Ureter (tissue), 1 donor: ENCODE measurements around the gene FCHO1. TPM values are rescaled to one million over a fixed set of nuclear protein-coding genes. Genes with fewer than 3 reads are reported as not detected.
"Not testable (repeated sequence)": the region's sequence is repeated elsewhere in the genome, so short reads cannot be mapped to it uniquely, and the experiment has no call there.

Source experiments
- DNase-seq: peaks from one replicate; pipeline ENCODE4 v3.0.0-alpha.2; 2020; ENCODE audit warnings: low spot score
- total RNA-seq: library from RNA; stranded (reverse); gene quantifications from one replicate; pipeline ENCODE4 v1.2.4, GENCODE V29; 2023
- donor health status: DM: yes; HTN: yes; CAD: no.

The FCHO1 gene
- total RNA-seq, 1 donor from 2014 or later: 4.8 TPM

DNA sequence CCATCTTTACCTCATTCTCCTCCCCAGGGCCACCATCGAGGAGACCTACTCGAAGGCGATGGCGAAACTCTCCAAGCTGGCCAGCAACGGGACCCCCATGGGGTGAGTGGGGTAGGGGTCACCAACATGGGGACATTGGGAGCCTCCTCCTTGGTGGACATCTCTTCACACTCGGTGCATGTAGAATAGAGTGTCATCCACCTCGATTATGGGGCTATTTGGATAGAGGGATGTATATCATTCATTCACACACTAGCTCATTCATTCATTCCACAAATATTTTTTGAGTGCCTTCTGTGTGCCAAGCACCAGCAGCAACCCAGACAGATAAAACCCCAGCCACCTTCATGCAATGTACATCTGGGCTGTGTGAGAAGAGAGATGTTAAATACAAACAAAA, 13.1 kb downstream of the FCHO1 start:
- DNase-seq: no peak

DNA sequence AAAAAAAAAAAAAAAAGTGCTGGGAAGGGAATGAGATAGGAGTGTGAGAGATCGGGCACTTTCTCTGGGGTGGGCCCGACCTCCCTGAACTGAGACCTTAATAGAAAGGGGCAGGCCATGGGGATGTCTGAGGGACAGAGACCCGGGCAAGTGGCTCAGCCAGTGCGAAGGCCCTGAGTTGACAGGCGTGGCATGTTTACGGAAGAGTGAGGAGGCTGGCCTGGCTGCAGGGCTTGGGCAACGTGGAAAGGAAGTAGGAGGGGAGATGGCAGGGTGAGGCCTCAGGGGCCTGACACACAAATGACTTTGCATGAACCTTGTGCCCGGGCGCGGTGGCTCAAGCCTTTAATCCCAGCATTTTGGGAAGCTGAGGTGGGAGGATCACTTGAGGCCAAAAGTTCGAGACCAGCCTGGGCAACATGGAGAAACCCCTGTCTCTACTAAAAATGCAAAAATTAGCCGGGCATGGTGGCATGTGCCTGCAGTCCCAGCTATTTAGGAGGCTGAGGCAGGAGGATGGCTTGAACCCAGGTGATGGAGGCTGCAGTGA, 13.9 kb downstream of the FCHO1 start:
- DNase-seq: peak; percentile 74

DNA sequence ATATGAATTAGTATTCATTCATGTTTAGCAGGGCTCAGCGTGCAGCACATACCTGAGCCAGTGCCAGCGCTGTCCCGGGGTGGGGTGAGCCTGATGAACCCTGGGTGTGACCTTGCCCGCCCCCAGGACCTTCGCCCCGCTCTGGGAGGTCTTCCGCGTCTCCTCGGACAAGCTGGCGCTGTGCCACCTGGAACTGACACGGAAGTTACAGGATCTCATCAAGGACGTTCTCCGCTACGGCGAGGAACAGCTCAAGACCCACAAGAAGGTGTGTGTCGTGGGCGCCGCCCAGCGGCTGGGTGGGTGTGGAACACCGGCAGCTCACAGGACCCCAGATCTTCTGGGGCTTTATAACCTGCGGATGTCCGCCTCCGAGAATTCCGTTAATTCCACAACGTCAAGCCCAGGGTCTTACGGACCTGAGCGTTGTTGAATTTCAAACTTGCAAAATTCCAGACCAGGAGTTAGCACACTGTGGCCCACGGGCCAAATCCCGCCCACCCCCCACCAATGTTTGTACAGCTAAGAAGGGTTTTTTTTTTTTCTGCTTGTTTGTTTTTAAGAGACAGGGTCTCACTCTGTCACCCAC, 15.4 kb downstream of the FCHO1 start:
- peak; percentile 84 for DNase-seq

DNA sequence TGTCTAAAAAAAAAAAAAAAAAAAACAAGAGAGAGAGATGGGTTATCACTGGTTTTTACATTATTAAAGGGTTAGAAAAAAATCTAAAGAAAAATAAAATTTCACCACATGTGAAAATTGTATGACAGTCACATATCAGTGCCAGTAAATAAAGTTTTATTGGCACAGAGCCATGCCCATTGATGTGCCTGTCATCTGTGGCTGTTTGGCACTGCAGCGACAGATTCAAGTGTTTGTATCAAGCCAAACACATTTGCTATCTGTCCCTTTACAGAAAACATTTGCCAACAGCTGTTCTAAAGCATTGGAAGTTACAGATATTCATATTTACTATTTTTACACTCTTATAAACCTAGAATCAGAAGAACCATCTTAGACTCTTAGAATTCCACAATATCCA, 16.3 kb downstream of the FCHO1 start:
- DNase-seq: no peak

DNA sequence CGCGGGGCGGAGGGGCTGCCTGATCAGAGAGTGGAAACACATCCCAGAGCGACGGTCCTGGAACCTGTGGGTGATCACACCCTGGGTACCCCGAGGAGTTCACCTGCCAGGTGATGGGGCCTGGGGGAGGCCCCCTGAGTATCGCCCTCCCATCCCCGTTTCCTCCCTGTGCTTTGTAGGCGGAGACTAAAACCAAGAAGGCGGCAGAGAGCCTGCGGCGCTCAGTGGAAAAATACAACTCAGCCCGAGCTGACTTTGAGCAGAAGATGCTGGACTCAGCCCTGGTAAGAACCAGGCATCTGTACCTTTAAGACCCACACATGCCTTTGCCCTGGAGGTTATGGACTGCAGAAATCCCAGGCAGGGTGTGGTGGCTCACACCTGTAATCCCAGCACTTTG, 19.3 kb downstream of the FCHO1 start:
- no peak for DNase-seq

DNA sequence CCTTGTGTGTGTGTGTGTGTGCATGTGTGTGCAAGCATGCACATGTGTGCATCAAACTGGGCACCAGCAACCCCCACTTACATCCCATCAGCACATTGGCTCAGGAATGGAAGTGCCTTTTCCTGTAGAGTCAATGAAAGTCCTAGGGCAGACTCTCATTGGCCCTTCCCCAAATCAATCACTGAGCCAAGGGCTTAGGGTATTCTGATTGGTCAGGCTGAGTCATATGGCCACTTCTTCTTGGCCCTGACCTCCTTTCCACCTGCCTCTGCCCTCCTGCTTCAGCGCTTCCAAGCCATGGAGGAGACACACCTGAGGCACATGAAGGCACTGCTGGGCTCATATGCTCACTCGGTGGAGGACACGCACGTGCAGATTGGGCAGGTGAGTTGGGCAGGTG, 20.9 kb downstream of the FCHO1 start:
- DNase-seq: no peak

DNA sequence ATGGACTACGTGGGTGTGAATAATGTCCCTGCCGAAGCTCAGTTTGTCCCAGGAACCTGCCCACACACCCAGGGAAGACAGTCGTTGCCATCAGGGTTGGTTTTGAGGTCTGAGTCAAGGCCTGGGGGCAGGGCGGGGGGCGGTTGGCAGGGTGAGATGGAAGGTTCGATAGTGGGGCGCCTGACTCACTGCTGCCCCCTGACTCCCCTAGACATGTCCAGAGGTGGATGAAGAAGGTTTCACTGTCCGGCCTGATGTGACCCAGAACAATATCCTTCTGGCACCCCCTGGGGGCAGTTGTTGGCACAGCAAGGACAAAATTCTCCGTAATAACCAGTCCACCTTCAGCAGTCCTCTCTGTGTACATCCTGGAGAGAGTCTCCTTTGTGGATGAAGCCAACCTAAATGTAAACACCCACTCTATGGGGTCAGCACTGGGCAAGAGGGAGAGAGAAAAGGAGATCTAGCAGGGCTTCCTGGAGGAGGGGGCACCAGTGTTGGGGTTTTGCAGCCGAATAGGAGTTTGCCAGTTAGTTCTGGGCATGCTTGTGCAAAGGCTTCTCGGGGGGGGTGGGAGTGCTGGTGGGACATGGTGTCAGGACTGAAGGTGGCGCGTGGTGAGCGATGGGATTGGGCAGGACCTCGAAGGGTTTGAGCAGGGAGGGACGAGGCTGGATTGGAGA, 24.1 kb downstream of the FCHO1 start:
- no peak for DNase-seq

DNA sequence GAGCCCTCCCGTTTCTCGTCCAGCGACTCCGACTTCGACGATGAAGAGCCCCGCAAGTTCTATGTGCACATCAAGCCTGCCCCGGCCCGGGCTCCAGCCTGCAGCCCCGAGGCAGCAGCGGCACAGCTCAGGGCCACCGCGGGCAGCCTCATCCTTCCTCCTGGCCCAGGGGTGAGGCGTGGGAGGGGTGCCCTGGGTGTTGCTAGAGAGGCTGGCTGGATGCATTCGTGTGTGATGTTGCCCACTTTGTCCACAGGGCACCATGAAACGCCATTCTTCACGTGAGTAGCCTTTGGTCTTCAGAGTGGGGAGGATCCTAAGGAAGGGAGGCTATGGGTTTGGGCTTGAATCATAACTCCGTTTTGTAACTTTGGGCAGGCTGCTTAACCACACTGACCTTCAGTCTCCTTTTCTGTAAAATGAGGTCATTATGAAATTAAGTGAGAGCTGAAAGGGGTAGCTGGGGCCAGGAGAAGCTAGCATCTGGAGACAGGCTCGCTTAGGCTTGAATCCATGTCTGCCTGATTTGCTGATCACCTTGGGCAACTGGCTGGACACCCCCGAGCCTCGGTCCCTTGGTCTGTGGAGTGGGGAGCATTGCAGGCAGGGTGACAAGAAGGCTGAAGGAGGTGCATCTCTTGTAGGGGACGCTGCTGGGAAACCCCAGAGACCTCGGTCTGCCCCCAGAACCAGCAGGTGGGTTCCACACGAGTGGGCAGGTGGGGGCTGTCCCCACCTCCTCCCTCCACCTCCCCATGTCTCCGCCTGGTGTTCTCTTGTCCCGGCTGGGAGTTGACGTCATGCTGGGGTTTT, 24.9 kb downstream of the FCHO1 start:
- no peak for DNase-seq

DNA sequence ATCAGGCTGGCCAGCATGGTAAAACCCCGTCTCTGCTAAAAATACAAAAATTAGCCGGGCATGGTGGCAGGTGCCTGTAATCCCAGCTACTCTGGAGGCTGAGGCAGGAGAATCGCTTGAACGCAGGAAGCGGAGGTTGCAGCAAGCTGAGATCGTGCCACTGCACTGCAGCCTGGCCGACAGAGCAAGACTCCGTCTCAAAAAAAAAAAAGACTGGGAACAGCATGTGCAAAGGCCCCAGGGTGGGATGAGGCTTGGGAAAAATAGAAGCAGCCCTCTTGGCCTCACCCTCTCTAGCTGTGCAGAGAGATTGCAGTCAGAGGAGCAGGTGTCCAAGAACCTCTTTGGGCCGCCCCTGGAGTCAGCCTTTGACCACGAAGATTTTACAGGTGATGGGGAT, 26.6 kb downstream of the FCHO1 start:
- not testable (repeated sequence) for DNase-seq

DNA sequence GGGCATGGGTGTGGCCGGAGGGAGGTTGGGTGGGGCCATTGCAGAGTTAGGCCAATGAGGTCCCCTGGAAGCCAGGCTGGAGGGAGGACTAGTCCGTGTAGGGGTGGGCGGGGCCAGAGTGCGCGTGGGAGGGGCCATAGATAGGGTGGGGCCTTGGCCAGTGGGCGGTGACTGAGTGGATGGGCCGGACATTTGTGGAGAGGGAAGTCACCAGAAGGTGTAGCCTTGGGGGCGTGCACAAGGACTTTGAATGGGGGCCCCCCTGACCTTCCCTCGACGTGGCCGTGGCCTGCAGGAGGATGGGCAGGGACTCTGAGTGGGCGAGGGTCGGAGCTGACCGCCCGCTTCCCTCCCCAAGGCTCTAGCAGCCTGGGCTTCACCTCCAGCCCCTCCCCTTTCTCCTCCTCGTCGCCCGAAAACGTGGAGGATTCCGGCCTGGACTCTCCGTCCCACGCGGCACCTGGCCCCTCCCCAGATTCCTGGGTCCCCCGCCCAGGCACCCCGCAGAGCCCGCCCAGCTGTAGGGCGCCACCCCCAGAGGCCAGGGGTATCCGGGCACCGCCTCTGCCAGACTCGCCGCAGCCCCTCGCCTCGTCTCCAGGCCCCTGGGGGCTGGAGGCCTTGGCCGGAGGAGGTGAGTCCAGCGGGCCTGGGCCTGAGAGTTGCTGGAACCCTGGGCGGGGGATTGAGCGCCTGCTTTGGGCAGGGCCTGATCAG, 27.1 kb downstream of the FCHO1 start:
- DNase-seq: peak; percentile 79

DNA sequence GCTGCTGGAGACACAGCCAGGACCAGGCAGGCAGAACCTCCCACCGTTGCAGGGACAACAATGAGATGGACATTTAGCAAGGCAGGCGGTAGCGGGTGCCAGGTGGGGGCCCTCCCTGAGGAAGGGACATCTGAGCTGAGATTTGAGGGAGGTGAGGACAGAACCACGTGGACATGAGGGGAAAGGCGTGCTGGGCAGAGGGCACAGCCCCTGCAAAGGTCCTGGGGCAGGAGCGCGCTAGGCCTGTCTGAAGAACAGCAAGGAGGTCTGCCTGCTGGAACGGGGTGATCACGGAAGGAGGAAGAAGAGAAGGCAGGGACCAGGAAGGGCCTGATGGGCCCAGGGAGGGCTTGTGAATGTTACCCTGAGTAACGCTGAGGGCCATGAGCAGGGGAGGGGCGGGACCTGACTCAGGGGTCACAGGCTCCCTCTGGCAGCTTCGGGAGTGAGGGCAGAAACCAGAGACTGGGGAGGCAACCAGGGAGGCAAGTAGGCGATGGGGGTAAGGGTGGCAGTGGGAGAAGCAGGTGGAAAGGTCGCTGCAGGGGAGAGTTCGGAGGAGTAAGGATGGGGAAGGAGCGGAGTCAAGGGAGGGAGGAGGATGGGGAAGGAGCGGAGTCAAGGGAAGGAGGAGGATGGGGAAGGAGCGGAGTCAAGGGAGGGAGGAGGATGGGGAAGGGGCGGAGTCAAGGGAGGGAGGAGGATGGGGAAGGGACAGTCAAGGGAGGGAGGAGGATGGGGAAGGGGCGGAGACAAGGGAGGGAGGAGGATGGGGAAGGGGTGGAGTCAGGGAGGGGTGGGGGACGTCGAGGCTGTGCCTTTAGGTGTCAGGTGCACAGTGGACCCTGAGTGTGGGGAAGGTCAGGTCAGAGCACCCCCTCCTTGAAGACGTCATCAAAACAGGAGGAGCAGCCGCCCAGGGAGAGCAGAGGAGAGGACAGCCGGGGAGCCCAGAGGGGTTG, 28.0 kb downstream of the FCHO1 start:
- peak; percentile 64 for DNase-seq

DNA sequence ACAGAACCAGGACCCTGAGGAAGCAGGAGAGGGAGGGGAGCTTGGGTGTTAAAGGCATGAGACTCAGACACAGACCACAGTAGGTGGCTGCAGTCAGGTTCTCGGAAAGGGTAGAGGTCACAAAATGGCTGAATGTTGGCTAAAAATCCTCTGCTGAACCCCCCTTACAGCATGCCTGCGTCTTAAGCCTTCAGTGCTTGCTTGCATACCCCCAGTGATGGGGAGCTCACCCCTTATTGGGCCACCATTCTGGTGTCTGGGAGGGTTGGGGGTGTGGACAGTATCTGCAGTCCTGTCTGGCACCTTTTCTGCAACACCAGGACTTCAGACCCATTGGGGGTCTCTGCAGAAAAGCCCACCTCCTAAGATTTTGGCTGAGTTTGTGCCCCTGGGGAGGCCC, 29.5 kb downstream of the FCHO1 start:
- DNase-seq: no peak

DNA sequence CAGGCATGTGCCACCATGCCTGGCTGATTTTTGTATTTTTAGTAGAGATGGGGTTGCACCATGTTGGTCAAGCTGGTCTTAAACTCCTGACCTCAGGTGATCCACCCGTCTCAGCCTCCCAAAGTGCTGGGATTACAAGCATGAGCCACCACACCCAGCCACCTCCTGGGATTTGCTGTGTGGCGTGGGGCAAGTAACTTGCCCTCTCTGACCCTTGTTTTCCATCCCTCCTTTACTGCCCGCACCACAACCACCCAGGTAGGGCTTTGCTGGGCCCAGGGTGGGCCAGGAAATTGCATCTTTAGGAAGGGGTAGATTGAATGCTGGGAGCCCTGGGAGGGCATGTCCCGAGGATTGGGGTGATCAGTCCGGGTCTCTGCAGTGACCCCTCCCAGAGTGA, 32.4 kb downstream of the FCHO1 start:
- not testable (repeated sequence) for DNase-seq

DNA sequence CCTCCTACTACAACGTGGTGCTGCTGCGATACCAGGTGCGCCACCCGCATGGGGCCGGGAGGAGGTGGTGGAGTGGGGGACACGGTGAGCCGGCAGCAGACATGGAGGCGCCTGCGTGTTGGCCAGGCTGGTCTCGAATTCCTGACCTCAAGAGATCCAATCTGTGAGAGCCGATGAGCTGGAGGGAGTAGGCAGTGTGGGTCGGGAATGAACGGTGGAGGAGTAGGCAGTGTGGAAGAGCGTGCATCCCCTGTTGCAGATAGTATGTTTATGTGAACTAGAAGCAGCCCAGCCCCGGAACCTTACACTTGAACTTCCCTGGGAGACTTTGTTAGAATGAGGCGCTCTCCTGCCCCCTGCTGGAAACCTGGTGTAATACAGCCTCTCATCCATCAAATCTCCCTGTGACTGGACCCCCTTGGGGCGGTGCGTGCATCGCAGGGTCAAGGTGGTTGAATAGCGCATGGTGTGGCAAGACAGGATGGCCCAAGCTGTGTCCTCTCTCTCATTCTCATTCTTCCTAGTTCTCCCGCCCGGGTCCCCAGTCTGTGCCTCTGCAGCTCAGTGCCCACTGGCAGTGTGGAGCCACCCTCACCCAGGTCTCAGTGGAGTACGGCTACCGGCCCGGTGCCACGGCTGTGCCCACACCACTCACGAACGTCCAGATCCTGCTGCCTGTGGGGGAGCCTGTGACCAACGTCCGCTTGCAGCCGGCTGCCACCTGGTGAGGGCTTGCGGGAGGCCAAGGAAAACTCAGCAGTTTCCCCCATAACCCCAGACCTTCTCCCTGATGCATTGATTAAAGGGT, 33.1 kb downstream of the FCHO1 start:
- peak; percentile 76 for DNase-seq

DNA sequence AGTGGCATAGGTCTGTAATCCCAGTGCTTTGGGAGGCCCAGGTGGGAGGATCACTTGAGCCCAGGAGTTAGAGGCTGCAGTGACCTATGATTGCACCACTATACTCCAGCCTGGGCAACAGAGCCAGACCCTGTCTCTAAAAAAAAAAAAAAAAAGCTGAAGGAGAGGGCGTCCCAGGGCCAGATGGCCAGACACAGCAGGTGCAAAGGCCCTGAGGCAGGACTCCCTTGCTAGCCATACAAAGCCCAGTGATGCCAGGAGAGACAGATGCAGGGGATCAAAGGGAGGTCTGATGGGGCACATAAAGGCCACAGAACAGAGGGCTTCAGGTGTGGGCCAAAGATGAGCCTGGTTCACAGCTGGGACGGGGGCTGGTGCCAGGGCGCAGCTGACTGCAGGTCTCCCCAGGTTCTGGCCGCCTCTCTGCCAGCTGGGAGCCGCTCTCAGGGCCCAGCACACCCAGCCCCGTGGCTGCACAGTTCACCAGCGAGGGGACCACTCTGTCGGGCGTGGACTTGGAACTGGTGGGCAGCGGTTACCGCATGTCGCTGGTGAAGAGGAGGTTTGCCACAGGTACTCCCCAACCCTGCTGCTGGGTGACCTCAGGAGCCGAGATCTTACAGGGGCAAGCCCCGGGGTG, 36.1 kb downstream of the FCHO1 start:
- no peak for DNase-seq

DNA sequence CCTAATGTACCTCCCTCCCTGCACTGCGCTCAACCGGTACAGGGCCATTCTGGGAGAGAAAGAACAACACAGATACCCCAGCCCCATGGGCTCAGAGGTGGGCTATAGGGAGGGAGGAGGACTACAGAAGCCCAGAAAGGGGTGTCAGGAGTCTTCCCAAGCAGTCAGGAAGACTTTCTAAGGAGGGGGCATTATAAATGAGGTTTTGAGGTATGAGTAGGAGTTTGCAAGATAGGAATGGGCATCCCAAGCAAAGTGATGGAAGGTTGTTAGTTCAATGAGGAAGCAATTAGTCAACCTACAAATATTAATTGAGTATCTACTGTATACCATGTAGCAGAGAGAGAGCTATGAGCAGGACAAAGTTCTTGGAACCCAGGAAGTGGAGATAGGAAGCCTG, 37.4 kb downstream of the FCHO1 start:
- no peak for DNase-seq

DNA sequence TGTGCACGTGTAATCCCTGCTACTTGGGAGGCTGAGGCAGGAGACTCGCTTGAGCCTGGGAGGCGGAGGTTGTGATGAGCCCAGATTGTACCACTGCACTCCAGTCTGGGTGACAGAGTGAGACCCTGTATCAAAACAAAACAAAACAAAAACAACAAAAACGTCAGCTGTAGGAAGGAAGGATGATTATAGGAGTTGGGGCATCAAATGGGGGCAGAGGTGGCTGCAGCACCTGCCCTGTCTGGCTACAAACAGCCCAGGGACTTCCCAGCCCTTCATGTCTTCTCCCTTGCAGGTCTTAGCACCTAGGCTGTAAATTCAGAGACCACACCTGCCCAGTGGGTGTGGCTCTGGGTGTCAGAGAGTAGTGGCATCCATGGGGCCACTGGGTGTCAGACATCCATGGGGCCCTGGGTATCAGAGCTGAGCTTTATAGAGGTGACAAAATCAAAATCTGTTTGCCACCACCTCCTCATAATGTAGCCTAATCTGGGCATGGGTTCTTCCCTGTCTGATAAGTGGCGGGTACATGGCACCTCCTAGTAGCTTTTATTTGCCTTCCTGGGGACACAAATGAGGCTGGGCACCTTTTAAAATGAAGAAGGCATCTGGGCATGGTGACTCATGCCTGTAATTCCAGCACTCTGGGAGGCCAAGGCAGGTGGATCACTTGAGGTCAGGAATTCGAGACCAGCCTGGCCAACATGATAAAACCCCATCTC, 38.9 kb downstream of the FCHO1 start:
- no peak for DNase-seq

DNA sequence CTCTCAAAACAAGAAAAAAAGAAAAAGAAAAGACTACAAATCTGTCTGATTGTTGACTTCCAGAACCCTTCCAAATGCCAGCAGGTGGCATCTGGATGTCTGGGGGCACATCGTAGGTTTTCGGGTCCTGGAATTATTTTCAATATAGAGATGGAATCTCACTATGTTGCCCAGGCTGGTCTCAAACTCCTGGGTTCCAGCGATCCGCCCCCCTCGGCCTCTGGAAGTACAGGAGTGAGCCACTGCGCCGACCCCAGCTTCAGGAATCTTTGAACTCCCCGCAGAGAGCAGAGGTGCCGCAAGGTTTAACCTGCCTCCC, 43.1 kb downstream of the FCHO1 start:
- DNase-seq: no peak
